SU-DHL-6 (cell line): ENCODE measurements around the gene PNPLA4.

Source experiments
- EZH2phosphoT487 ChIP-seq: fragments of 200-600 bp; sonication (generic), shearing (Covaris generic); conservative IDR thresholded peaks from 2 replicates; pipeline ENCODE4 v1.6.1; 2018; ENCODE audit warnings: mild to moderate bottlenecking, antibody characterized with exemption, low read length, moderate library complexity, mixed read lengths
- TF ChIP-seq, protein P1 (sequence below): fragments of 200-600 bp; sonication (generic); IDR thresholded peaks from one replicate; pipeline ENCODE4 v1.5.1; 2017; ENCODE audit warnings: antibody characterized with exemption, mild to moderate bottlenecking, low read length, moderate library complexity; ENCODE audit not compliant: insufficient read depth, poor library complexity, severe bottlenecking

DNA sequence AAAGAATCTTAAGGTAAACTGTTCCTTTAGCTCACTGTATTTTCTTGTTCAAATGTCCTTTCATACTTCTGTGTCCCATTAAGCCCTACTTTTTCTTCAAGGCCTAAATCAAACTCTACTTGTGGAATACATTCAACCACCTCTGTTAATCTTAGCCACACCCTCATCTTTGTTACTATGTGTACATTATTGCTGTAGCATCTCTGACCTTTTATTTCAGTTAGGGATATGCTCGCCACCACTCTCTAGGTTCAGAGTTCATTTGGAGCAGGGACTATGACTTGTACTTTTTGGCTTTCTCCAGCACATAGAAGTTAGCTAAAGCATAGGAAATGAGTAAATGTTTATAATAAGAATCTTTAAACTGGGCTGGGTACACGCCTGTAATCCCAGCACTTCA lies 6.8 kb upstream of the PNPLA4 start:
- TF ChIP-seq, protein P1, sequence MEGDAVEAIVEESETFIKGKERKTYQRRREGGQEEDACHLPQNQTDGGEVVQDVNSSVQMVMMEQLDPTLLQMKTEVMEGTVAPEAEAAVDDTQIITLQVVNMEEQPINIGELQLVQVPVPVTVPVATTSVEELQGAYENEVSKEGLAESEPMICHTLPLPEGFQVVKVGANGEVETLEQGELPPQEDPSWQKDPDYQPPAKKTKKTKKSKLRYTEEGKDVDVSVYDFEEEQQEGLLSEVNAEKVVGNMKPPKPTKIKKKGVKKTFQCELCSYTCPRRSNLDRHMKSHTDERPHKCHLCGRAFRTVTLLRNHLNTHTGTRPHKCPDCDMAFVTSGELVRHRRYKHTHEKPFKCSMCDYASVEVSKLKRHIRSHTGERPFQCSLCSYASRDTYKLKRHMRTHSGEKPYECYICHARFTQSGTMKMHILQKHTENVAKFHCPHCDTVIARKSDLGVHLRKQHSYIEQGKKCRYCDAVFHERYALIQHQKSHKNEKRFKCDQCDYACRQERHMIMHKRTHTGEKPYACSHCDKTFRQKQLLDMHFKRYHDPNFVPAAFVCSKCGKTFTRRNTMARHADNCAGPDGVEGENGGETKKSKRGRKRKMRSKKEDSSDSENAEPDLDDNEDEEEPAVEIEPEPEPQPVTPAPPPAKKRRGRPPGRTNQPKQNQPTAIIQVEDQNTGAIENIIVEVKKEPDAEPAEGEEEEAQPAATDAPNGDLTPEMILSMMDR, result no peak
- TF ChIP-seq EZH2phosphoT487, result no peak
